Uterus (tissue), 4 donors: ENCODE data around the gene MTHFS. TPM values are rescaled to one million over a fixed set of nuclear protein-coding genes. Genes with fewer than 3 reads are reported as not detected.

Experiments used
- DNase-seq, 2 donors: peaks; one replicate each; pipeline ENCODE4 v3.0.0-alpha.2; 2019 to 2020
- H3K27ac ChIP-seq, 2 donors: fragments of 200-600 bp; sonication (generic); 1 replicate in 1 of 2; 2 replicates in 1 of 2; pipeline ENCODE4 v1.5.1; 2016 to 2018
- H3K27me3 ChIP-seq, 2 donors: fragments of 200-600 bp; sonication (generic); one replicate each; pipeline ENCODE4 v1.5.1; 2018 to 2019; ENCODE audit warnings: control low read depth in 1 of 2
- H3K36me3 ChIP-seq, 2 donors: fragments of 200-600 bp; sonication (generic); one replicate each; pipeline ENCODE4 v1.5.1; 2019; ENCODE audit warnings: control low read depth in 1 of 2
- H3K4me1 ChIP-seq, 2 donors: fragments of 200-600 bp; sonication (generic); one replicate each; pipeline ENCODE4 v1.5.1; 2018 to 2019; ENCODE audit warnings: control low read depth in 1 of 2
- H3K4me3 ChIP-seq, 2 donors: fragments of 200-600 bp; sonication (generic); 1 replicate in 1 of 2; 2 replicates in 1 of 2; pipeline ENCODE4 v1.5.1; 2018 to 2019; ENCODE audit warnings: mild to moderate bottlenecking in 1 of 2
- H3K9me3 ChIP-seq, 2 donors: fragments of 200-600 bp; sonication (generic); one replicate each; pipeline ENCODE4 v1.5.1; 2019; ENCODE audit warnings: control low read depth in 1 of 2
- POLR2A ChIP-seq, 2 donors: fragments of 450-650 bp; IDR thresholded peaks; one replicate each; pipeline ENCODE4 v1.6.1; 2016; ENCODE audit warnings: antibody characterized with exemption in 2 of 2, mild to moderate bottlenecking in 1 of 2, moderate library complexity in 1 of 2
- intact Hi-C: fragments of 100-400 bp; cut with DNase I; formaldehyde crosslinking; loops from one replicate; pipeline ENCODE4 v1.15.1; 2023; ENCODE audit warnings: low total_unique reads
- total RNA-seq, 4 donors: library from RNA; depleted of rRNA in 3 of 4; stranded (reverse); fragments of >200 nt in 3 of 4; gene quantifications; one replicate each; pipeline versions ENCODE4 v1.1.0 to v1.2.4, GENCODE V29; 2014 to 2023
- TF ChIP-seq, protein P1 (sequence below), 4 experiments: fragments of 200-600 bp in 2 of 4; fragments of 450-650 bp in 2 of 4; sonication (generic) in 2 of 4; IDR thresholded peaks; one replicate each; pipeline ENCODE4 v1.5.1; 2016 to 2019; ENCODE audit warnings: antibody characterized with exemption in 4 of 4, mild to moderate bottlenecking in 2 of 4, moderate library complexity in 1 of 4
- donor health status: DM: yes; HTN: yes; CAD: no.

MTHFS gene
- total RNA-seq, 4 donors from 2014 or later: 1.5 to 22.4 (median 7.4) TPM; not detected in 1

DNA sequence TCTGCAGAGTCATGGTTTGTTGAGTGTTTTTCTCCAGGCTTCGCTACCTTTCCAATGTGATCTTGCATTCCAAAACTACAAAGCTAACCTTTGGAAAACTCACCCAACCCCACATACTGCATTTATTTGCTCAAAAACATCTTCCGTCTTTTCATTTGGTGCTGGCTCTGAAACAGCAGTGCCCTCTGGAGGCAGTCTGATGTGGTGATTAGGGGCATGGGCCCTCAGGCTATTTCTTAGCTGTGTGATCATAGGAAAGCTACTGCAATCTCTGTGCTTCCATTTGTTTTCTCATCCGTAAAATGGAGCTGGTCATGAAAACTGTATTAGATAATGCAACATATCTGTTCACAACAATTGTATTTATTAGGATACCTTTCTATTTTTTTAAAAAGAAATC lies 47.0 kb downstream of the MTHFS start:
- intact Hi-C loops: no loop called here
- H3K36me3 ChIP-seq: no peaks in the 10 kb centered on the region
- H3K27me3 ChIP-seq: no peaks in the 10 kb centered on the region
- H3K9me3 ChIP-seq: no peaks in the 10 kb centered on the region
- H3K4me3 ChIP-seq: no peak overlapping the region
- no peak for DNase-seq
- no peaks in the 10 kb centered on the region for H3K4me1 ChIP-seq
- H3K27ac ChIP-seq: no peak overlapping the region
- TF ChIP-seq POLR2A (IDR thresholded peaks at IDR 0.05): no peak
- TF ChIP-seq, protein P1, sequence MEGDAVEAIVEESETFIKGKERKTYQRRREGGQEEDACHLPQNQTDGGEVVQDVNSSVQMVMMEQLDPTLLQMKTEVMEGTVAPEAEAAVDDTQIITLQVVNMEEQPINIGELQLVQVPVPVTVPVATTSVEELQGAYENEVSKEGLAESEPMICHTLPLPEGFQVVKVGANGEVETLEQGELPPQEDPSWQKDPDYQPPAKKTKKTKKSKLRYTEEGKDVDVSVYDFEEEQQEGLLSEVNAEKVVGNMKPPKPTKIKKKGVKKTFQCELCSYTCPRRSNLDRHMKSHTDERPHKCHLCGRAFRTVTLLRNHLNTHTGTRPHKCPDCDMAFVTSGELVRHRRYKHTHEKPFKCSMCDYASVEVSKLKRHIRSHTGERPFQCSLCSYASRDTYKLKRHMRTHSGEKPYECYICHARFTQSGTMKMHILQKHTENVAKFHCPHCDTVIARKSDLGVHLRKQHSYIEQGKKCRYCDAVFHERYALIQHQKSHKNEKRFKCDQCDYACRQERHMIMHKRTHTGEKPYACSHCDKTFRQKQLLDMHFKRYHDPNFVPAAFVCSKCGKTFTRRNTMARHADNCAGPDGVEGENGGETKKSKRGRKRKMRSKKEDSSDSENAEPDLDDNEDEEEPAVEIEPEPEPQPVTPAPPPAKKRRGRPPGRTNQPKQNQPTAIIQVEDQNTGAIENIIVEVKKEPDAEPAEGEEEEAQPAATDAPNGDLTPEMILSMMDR (IDR thresholded peaks at IDR 0.05): no peak

DNA sequence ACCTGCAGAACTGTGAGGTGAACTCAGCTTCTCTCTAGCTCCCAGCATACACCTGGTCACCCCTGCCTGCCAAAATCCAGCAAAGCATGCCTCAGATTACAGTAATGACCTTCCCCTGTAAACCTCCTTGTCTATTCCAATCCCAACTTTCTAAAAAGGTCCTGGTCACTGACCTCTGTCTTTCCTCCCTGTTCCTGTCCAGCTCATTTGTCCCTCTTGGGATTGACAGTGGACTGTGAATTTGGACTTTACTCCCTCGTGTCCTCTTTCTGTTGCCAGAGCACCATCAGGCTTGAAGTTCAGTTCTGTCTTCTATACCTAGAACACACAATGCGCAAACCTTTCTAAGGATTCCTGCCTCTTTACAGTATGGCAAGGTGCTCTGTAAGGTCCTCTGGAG lies 50.3 kb downstream of the MTHFS start:
- intact Hi-C loops: no loop called here
- H3K36me3 ChIP-seq: no peaks in the 10 kb centered on the region
- no peak for DNase-seq
- TF ChIP-seq, protein P1 (IDR thresholded peaks at IDR 0.05): no peak
- no peak for TF ChIP-seq POLR2A (IDR thresholded peaks at IDR 0.05)
- no peaks in the 10 kb centered on the region for H3K9me3 ChIP-seq
- H3K4me3 ChIP-seq: no peak overlapping the region
- no peaks in the 10 kb centered on the region for H3K4me1 ChIP-seq
- H3K27me3 ChIP-seq: no peaks in the 10 kb centered on the region
- no peak overlapping the region for H3K27ac ChIP-seq

DNA sequence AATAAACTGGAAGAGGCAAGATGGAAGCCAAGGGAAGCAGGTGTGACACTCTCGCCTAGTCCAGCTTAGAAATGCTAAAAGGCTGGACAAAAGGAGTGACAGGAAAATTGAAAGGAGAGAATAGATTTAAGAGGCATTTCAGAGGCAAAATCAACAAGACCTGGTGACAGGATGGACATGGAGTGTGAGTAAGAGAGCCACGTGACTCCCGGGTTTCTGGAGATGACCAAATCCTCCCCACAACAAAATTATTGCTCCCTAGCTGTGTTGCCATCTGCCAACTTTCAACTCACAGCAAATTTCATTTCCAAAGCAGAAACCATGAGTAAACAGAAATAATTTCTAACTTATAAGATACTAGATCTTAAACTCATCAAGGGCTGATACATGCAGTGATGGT lies 52.6 kb downstream of the MTHFS start:
- no peak for DNase-seq
- Histone ChIP-seq H3K27ac (no peak overlapping the region), H3K9me3 (no peaks in the 10 kb centered on the region), H3K4me3 (no peak overlapping the region), H3K36me3 (no peaks in the 10 kb centered on the region), H3K27me3 (no peaks in the 10 kb centered on the region), H3K4me1 (no peaks in the 10 kb centered on the region)
- TF ChIP-seq, protein P1 (IDR thresholded peaks at IDR 0.05): no peak
- TF ChIP-seq POLR2A (IDR thresholded peaks at IDR 0.05): no peak
- intact Hi-C loops: no loop called here

DNA sequence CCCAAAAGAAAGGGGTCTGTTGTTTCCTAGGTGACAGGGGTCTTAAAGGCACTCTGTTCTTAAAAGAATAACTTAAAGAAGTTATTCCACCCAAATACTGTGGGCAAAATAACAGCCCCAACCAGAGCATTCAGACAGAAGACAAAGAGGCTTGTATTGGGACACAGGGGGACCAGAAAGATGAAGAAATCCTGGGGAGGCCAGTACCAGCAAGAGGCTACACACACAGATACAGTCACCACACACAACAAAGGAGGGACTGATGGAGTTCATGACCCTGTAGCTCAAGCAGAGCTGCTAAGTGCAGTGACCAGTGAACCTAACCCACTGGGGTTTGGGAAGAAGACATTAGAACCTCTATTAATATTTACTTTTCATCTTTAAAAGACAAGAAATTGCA lies 59.0 kb downstream of the MTHFS start:
- Histone ChIP-seq H3K27ac (no peak overlapping the region), H3K36me3 (no peaks in the 10 kb centered on the region), H3K4me1 (no peaks in the 10 kb centered on the region), H3K27me3 (no peaks in the 10 kb centered on the region), H3K9me3 (no peaks in the 10 kb centered on the region), H3K4me3 (no peak overlapping the region)
- DNase-seq: no peak
- intact Hi-C loops: no loop called here
- TF ChIP-seq, protein P1 (IDR thresholded peaks at IDR 0.05): no peak
- TF ChIP-seq POLR2A (IDR thresholded peaks at IDR 0.05): no peak

DNA sequence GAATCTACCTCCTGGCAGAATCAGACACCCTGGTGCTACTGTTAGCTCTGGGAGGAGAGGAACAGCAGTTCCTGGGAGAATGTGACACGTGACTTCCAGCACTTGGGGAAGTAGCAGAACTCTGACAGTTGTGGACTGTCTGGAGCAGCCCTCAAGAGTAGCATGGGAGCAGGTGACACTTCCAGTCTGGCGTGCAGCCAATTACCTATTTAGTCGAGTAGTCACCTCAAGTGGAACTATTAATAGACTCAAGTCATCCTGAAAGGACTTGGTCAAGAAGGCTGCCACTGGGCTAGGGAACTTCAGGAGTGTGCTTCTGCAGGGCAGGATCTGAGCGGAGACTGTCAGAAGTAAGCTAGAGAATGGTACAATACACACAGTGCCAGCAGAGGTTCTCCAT lies 62.3 kb downstream of the MTHFS start:
- Histone ChIP-seq H3K4me1 (no peaks in the 10 kb centered on the region), H3K27me3 (no peaks in the 10 kb centered on the region), H3K4me3 (no peak overlapping the region), H3K27ac (no peak overlapping the region), H3K36me3 (no peaks in the 10 kb centered on the region), H3K9me3 (no peaks in the 10 kb centered on the region)
- TF ChIP-seq POLR2A (IDR thresholded peaks at IDR 0.05): no peak
- TF ChIP-seq, protein P1 (IDR thresholded peaks at IDR 0.05): no peak
- no peak for DNase-seq
- intact Hi-C loops: no loop called here
